Hippocampal formation (tissue), 2 donors: ENCODE measurements around the gene IFNA8.
"Not testable (repeated sequence)": the region's sequence is repeated elsewhere in the genome, so short reads cannot be mapped to it uniquely, and the experiment has no call there.

ENCODE experiments used
- DNase-seq, 2 donors: peaks; one replicate each; lab custom pipeline; 2025; lab: John Stamatoyannopoulos, UW

Gene IFNA8

GRCh38 chr9:21408817-21409216 lies at the start of gene IFNA8:
IFNA8 (plus strand) TSS chr9:21409117; CDS start chr9:21409177, 60 bp downstream.
- no peak for DNase-seq

- DNase-seq = no peak
Measured at GRCh38 chr9:21362287-21362686, 46.6 kb upstream of the IFNA8 start.

GRCh38 chr9:21367169-21367568 lies 41.7 kb upstream of the IFNA8 start:
- DNase-seq = not testable (repeated sequence)

GRCh38 chr9:21367957-21368356 lies 41.0 kb upstream of the IFNA8 start, which contains the start of gene IFNA13:
IFNA13 (minus strand) TSS chr9:21368057; CDS start chr9:21368010, 47 bp downstream.
- no peak for DNase-seq

GRCh38 chr9:21371467-21371866 lies 37.5 kb upstream of the IFNA8 start:
- DNase-seq = not testable (repeated sequence)

- DNase-seq = no peak
Measured at GRCh38 chr9:21381448-21382339, 27.2 kb upstream of the IFNA8 start.

- no peak for DNase-seq
Measured at GRCh38 chr9:21383627-21384026, 25.3 kb upstream of the IFNA8 start.

- no peak for DNase-seq
Measured at GRCh38 chr9:21385131-21385670, 23.7 kb upstream of the IFNA8 start, which contains the start of gene IFNA2. IFNA2 (minus strand) TSS chr9:21385398; CDS start chr9:21385329, 69 bp downstream.

GRCh38 chr9:21392270-21392669 lies 16.6 kb upstream of the IFNA8 start:
- DNase-seq = no peak

- peak; percentile 38 to 55 for DNase-seq
Measured at GRCh38 chr9:21395778-21396717, 12.9 kb upstream of the IFNA8 start.

- no peak for DNase-seq
Measured at GRCh38 chr9:21398955-21399489, 9.9 kb upstream of the IFNA8 start.

GRCh38 chr9:21399956-21400355 lies 9.0 kb upstream of the IFNA8 start:
- DNase-seq = no peak

- peak; percentile 20 to 21 for DNase-seq
Measured at GRCh38 chr9:21402386-21403251, 6.3 kb upstream of the IFNA8 start.

- no peak for DNase-seq
Measured at GRCh38 chr9:21404146-21404545, 4.8 kb upstream of the IFNA8 start.

GRCh38 chr9:21412107-21412506 lies 3.2 kb downstream of the IFNA8 start:
- DNase-seq = no peak

GRCh38 chr9:21413151-21413550 lies 4.2 kb downstream of the IFNA8 start:
- no peak for DNase-seq

- DNase-seq = peak in 1 of 2 donors; percentile 14
Measured at GRCh38 chr9:21413624-21414023, 4.7 kb downstream of the IFNA8 start.

GRCh38 chr9:21414220-21414940 lies 5.5 kb downstream of the IFNA8 start:
- no peak for DNase-seq

GRCh38 chr9:21415493-21416267 lies 6.8 kb downstream of the IFNA8 start:
- no peak for DNase-seq
